DOHH2 (cell line): ENCODE measurements around the gene CFAP57.

Source experiments
- H3F3A ChIP-seq: fragments of 200-600 bp; sonication (generic), shearing (Covaris generic); 2 replicates; pipeline ENCODE4 v1.6.0; 2016; ENCODE audit warnings: antibody characterized with exemption, mild to moderate bottlenecking; ENCODE audit not compliant: control insufficient read depth, insufficient read depth
- H3K27ac ChIP-seq: fragments of 200-600 bp; sonication (generic); 2 replicates; pipeline ENCODE4 v1.5.1; 2014; ENCODE audit warnings: low read depth, mild to moderate bottlenecking, low read length, moderate library complexity
- H3K27me3 ChIP-seq: fragments of 200-600 bp; sonication (generic); 2 replicates; pipeline ENCODE4 v1.6.1; 2014; ENCODE audit warnings: mild to moderate bottlenecking, low read length, mixed read lengths; ENCODE audit not compliant: control insufficient read depth
- H3K36me3 ChIP-seq: fragments of 200-600 bp; sonication (generic); 2 replicates; pipeline ENCODE4 v1.6.1; 2014; ENCODE audit warnings: mild to moderate bottlenecking, low read length, moderate library complexity, mixed read lengths; ENCODE audit not compliant: control insufficient read depth
- H3K4me1 ChIP-seq: fragments of 200-600 bp; sonication (generic); 2 replicates; pipeline ENCODE4 v1.6.1; 2014; ENCODE audit warnings: mild to moderate bottlenecking, low read length, mixed read lengths; ENCODE audit not compliant: control insufficient read depth
- H3K4me2 ChIP-seq: fragments of 200-600 bp; sonication (generic); 2 replicates; pipeline ENCODE4 v1.6.0; 2014; ENCODE audit warnings: mild to moderate bottlenecking, low read length, moderate library complexity
- H3K4me3 ChIP-seq: fragments of 200-600 bp; sonication (generic); 2 replicates; pipeline ENCODE4 v1.5.1; 2014; ENCODE audit warnings: mild to moderate bottlenecking, low read length, mixed read lengths
- H3K79me2 ChIP-seq: fragments of 200-600 bp; sonication (generic); 2 replicates; pipeline ENCODE4 v1.6.1; 2014; ENCODE audit warnings: mild to moderate bottlenecking, low read length, mixed read lengths; ENCODE audit not compliant: control insufficient read depth
- H3K9me2 ChIP-seq: fragments of 200-600 bp; sonication (generic); replicated peaks from 2 replicates; pipeline ENCODE4 v1.6.1; 2014; ENCODE audit warnings: mild to moderate bottlenecking, low read length, mixed read lengths; ENCODE audit not compliant: control insufficient read depth
- H3K9me3 ChIP-seq: fragments of 200-600 bp; sonication (generic); 2 replicates; pipeline ENCODE4 v1.6.1; 2014; ENCODE audit warnings: antibody characterized with exemption, low read length, mixed read lengths; ENCODE audit not compliant: control insufficient read depth, insufficient read depth
- H4K20me1 ChIP-seq: fragments of 200-600 bp; sonication (generic); 2 replicates; pipeline ENCODE4 v1.6.0; 2014; ENCODE audit warnings: low read depth, mild to moderate bottlenecking, antibody characterized with exemption, low read length, moderate library complexity; ENCODE audit not compliant: control insufficient read depth, insufficient read depth
- EZH2phosphoT487 ChIP-seq: fragments of 200-600 bp; sonication (generic); IDR thresholded peaks from 2 replicates; pipeline ENCODE4 v1.6.1; 2017; ENCODE audit warnings: borderline replicate concordance, mild to moderate bottlenecking, antibody characterized with exemption, low read length, moderate library complexity, mixed read lengths
- TF ChIP-seq, protein P1 (sequence below): fragments of 200-600 bp; sonication (generic); IDR thresholded peaks from one replicate; pipeline ENCODE4 v1.5.1; 2014; ENCODE audit warnings: antibody characterized with exemption, mild to moderate bottlenecking, low read depth, low read length; ENCODE audit not compliant: poor library complexity, severe bottlenecking

The CFAP57 gene

GRCh38 chr1:43294761-43295160 lies 122.6 kb downstream of the CFAP57 start:
- Histone ChIP-seq H3K4me1 (no peaks in the 10 kb centered on the region), H3F3A (no peaks in the 10 kb centered on the region), H3K36me3 (no peaks in the 10 kb centered on the region), H3K27me3 (no peaks in the 10 kb centered on the region), H3K9me2 (no peaks in the 10 kb centered on the region), H3K79me2 (no peaks in the 10 kb centered on the region), H3K4me2 (no peak overlapping the region), H3K27ac (no peak overlapping the region), H3K4me3 (no peak overlapping the region), H3K9me3 (no peaks in the 10 kb centered on the region), H4K20me1 (no peaks in the 10 kb centered on the region)
- TF ChIP-seq, protein P1, sequence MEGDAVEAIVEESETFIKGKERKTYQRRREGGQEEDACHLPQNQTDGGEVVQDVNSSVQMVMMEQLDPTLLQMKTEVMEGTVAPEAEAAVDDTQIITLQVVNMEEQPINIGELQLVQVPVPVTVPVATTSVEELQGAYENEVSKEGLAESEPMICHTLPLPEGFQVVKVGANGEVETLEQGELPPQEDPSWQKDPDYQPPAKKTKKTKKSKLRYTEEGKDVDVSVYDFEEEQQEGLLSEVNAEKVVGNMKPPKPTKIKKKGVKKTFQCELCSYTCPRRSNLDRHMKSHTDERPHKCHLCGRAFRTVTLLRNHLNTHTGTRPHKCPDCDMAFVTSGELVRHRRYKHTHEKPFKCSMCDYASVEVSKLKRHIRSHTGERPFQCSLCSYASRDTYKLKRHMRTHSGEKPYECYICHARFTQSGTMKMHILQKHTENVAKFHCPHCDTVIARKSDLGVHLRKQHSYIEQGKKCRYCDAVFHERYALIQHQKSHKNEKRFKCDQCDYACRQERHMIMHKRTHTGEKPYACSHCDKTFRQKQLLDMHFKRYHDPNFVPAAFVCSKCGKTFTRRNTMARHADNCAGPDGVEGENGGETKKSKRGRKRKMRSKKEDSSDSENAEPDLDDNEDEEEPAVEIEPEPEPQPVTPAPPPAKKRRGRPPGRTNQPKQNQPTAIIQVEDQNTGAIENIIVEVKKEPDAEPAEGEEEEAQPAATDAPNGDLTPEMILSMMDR, result no peak
- TF ChIP-seq EZH2phosphoT487, result no peak

GRCh38 chr1:43296207-43296606 lies 124.1 kb downstream of the CFAP57 start:
- no peaks in the 10 kb centered on the region for H3K36me3 ChIP-seq
- H3K27me3 ChIP-seq, result no peaks in the 10 kb centered on the region
- H3K9me2 ChIP-seq, result no peaks in the 10 kb centered on the region
- TF ChIP-seq, protein P1, result no peak
- no peak for TF ChIP-seq EZH2phosphoT487
- no peaks in the 10 kb centered on the region for H3F3A ChIP-seq
- no peaks in the 10 kb centered on the region for H3K4me1 ChIP-seq
- no peak overlapping the region for H3K4me2 ChIP-seq
- H3K4me3 ChIP-seq, result no peak overlapping the region
- H3K27ac ChIP-seq, result no peak overlapping the region
- no peaks in the 10 kb centered on the region for H3K9me3 ChIP-seq
- H3K79me2 ChIP-seq, result no peaks in the 10 kb centered on the region
- no peaks in the 10 kb centered on the region for H4K20me1 ChIP-seq

DNA sequence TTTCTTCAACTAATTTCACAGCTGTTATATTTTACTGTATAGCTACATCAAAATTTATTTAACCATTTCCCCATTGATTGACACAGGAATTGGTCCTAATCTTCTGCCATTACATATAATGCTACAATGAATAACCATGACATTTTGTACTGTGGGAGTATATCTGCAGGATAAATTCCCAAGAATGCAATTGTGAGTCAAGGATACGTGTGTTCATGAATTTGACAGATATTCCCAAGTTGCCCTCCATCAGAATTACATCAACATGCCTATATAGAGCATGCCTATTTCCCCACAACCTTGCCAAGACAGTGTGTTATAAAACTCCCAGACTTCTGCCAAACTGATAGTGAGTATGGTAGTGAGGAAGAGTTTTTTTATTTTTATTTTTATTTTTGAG lies 125.9 kb downstream of the CFAP57 start:
- Histone ChIP-seq H3K4me3 (no peak overlapping the region), H3K79me2 (no peaks in the 10 kb centered on the region), H3K4me1 (no peaks in the 10 kb centered on the region), H4K20me1 (no peaks in the 10 kb centered on the region), H3K9me3 (no peaks in the 10 kb centered on the region), H3F3A (no peaks in the 10 kb centered on the region), H3K27me3 (0 out of 2 replicates have a peak, but pooled peaks cover 3% of the 10 kb centered on the region), H3K9me2 (no peaks in the 10 kb centered on the region), H3K27ac (no peak overlapping the region), H3K4me2 (no peak overlapping the region), H3K36me3 (no peaks in the 10 kb centered on the region)
- TF ChIP-seq, protein P1, result no peak
- no peak for TF ChIP-seq EZH2phosphoT487

DNA sequence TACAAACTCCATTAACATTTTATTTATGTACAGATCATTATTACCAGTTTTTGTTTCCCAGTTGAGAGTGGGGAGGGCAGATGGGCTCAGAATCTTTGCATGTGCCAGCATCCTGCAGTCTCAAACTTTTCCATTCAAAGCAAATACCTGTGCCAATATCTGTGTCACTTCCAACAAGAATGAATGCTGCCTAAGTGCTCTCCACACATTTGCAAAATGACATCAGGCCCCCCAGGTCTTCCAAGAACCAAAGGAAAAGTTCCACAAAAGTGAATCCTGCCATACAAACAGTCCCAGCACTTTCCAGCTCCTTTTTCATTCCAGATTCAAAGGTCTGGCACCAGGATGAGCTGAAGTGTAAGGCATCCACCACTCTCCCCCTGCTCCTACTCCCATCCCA lies 127.0 kb downstream of the CFAP57 start:
- no peaks in the 10 kb centered on the region for H3K4me1 ChIP-seq
- H3F3A ChIP-seq, result no peaks in the 10 kb centered on the region

More for the DNA sequence above, 127.0 kb downstream of the CFAP57 start:
- Histone ChIP-seq H3K4me2 (no peak overlapping the region), H4K20me1 (no peaks in the 10 kb centered on the region), H3K79me2 (no peaks in the 10 kb centered on the region), H3K9me3 (no peaks in the 10 kb centered on the region), H3K27ac (no peak overlapping the region), H3K9me2 (no peaks in the 10 kb centered on the region), H3K4me3 (no peak overlapping the region), H3K27me3 (0 out of 2 replicates have a peak, but pooled peaks cover 3% of the 10 kb centered on the region), H3K36me3 (no peaks in the 10 kb centered on the region)
- TF ChIP-seq, protein P1, result no peak
- no peak for TF ChIP-seq EZH2phosphoT487
